GM18508 (cell line): ENCODE data around the gene ZNF561.
"Not testable (repeated sequence)": the region's sequence is repeated elsewhere in the genome, so short reads cannot be mapped to it uniquely, and the experiment has no call there.

Experiments
- ATAC-seq: cut with Tn5 transposase; IDR thresholded peaks from one replicate; pipeline ENCODE4 v1.9.1; 2021; ENCODE audit warnings: moderate number of reproducible peaks; ENCODE audit not compliant: insufficient read depth, unreplicated experiment

ZNF561 gene

DNA sequence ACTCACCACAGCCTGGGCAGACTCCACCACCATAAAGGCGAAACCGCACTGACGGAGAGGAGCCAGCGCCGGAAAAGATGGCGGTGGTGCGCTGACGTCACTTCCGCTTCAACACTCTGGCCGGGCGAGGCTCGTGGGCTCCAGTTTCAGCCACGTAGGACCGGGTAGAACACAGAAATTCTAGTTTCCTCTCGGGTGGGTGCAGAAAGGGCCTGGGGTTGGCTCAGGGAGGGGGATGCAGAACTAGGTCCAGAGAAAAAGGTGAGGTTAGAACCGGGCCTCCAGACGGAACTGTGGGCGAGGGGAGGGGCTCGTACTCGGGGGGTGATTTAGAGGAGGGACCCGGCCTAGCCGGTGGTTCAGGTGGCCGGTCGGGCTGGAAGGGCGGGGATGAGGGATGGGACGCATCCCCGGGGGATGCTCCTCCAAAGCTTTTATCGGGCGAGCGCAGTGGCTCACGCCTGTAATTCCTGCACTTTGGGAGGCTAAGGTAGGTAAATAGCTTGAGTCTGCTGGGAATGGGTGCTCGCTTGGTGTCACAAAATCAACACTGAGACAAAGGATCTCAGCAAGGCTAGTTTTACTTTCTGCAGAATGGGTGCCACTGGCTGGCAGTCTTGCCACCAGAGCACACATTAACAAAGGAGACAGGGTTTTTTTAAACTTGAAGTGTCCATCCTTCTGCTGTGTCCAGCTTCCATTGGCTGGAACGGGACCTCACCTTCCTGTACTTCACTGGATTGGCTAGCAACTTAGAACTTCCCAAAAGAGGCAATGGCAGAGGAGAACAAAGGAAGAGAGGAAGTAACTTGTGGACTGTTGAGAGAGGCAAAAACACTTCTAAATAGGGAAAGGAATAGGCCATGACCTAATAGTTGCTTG, at the start of gene ZNF561:
Gene ZNF561, minus strand, starts transcription at position 77 of the 882 bp plus-strand sequence. CDS start 1,776 bp downstream, outside the sequence.
- ATAC-seq, result no peak

DNA sequence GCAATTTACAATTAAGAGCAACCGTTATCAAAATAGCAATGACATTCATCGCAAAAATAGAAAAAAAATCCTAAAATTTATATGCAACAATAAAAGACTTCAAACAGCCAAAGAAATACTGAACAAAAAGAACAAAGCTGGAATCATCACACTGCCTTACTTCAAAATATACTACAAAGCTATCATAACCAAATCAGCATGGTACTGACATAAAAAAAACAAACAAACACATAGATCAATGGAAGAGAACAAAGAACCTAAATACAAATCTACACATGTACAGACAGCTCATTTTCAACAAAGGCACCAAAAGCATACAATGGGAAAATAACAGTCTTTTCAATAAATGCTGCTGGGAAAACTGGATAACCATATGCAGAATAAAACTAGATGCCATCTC, 47.5 kb upstream of the ZNF561 start:
- no peak for ATAC-seq

DNA sequence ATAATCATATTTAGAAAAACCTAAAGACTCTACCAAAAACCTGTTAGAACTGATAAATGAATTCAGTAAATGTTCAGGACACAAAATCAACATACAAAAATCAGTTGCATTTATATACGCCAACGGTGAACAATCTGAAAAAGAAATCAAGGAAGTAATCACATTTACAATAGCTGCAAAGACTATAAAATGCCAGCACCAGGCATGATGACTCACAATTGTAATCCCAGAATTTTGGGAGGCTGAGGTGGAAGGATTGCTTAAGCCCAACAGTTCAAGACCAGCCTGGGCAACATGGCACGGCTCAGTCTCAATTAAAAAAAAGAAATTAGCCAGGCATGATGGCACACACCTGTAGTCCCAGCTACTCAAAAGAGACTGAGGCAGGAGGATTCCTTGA, 46.9 kb upstream of the ZNF561 start:
- ATAC-seq, result no peak

DNA sequence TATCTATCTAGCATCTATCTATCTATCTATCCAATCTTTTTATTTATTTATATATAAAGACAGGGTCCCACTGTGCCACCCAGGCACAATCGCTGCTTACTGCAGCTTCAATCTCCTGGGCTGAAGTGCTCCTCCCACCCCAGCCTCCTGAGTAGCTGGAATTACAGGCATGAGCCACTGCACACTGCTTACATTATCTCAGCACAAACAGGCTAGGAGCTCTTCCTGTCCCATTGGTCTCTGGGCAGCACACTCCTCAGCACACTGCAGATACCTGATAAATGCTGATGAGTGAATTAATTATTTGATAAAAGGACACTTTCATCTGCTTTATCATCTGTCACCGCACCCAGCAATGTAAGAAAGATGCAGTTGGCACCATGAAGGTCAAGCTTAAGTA, 37.7 kb upstream of the ZNF561 start:
- no peak for ATAC-seq

DNA sequence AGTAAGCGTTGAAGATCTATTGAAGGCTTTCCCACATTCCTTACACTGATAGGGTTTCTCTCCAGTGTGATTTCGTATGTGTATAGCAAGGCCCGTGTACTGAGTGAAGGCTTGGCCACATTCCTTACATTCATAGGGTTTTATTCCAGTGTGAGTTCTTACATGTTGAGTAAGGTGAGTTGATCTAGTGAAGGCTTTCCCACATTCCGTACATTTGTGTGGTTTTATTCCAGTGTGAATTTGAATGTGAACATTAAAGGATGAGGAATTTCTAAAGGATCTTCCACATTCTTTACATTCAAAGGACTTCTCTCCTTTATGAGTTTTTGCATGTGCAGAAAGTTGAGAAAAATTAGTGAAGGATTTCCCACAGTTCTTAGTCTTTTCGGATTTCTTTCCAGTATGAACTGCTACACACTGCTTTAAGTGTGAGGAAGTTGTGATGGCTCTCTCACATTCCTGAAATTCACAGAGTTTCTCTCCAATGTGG, 32.1 kb upstream of the ZNF561 start:
- ATAC-seq, result not testable (repeated sequence)

DNA sequence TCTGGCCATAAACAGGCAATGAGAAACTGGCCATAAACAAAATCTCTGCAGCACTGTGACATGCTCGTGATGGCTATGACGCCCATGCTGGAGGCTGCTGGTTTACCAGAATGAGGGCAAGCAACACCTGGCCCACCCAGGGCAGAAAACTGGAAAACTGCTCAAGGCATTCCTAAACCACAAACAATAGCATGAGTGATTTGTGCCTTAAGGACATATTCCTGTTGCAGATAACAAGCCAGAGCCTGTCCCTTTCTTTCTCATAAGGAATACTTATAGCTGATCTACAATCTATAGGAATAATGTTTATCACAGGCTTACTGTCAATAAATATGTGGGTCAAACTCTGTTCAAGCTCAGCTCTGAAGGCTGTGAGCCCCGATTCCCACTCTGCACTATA, 30.4 kb upstream of the ZNF561 start:
- not testable (repeated sequence) for ATAC-seq

DNA sequence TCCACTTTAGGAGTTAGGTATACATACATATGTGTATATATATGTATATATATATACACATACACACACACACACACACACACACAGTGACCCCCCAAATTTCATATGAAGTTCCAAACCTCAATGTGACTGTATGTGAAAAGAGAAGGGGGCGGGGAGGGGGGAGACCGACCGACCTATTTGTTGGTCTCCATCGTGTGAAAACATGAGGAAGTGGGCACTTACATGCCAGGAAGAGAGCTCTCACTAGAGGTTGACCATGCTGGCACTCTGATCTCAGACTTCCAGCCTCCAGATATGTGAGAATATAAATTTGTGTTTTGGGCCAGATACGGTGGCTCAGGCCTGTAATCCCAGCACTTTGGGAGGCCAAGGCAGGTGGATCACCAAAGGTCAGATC, 29.3 kb upstream of the ZNF561 start:
- no peak for ATAC-seq

DNA sequence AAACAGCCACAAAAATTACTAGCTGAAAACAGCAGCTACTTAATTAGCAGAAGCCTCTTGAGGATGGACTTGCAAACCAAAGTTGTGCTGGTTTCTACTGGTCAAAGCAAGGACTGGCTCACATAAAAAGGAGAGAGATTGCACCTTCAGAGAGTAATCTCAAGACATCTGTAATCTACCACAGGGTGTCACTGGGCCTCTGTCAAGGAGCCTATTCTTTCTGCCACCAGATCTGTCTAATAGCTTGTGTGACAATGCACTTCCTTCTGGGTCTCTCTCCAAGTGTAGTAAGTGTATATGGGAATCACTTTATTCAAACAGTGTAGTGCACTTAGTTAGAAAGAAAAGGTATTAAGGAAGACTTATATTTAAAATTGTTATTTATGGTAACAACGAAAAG, 24.4 kb upstream of the ZNF561 start:
- no peak for ATAC-seq

DNA sequence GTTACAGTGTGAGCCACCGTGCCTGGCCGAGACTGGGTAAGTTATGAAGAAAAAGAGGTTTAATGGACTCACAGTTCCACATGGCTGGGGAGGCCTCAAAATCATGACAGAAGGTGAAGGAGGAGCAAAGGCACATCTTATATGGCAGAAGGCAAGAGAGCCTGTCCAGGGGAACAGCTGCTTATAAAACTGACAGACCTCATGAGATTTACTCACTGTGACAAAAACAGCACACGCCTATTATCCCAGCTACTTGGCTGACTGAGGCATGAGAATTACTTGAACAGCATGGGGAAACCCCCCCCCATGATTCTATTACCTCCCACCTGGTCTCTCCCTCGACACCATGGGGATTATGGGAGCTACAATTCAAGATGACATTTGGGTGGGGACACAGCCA, 23.4 kb upstream of the ZNF561 start:
- no peak for ATAC-seq

DNA sequence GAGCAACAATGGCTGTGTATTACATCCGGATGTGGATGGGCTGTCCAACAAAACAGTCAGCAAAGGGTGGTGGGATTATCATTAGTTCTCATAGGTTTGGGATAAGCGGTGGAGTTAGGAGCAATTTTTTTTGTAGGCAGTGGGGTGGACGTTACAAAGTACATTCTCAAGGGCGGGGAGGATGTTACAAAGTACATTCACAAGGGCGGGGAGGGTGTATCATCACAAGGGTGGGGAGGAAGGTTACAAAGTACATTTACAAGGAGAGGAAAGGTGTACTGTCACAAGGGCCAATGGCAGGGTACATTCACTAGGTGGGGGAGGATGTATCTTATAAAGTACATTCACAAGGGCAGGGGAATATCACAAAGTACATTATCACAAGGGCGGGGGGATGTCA, 20.8 kb upstream of the ZNF561 start:
- ATAC-seq, result no peak

DNA sequence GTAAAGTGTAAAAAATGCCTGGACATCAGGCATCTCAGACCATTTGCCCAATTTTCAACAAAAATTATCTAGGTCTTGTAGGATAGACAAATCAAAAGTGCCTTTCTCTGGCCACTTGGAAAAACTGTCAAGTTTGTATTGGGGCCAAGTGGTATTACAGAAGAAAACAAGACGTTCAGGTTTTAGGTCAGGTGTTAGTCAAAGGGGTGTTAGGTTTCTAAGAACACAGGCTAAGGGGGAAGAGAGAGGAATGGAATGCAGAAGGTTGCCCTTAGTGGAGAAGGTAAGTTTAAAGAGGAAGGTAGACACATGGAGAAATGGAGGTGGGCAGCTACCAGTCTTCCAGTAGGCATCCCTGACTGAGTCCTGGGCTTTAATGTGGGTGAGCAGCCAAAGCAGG, 19.9 kb upstream of the ZNF561 start:
- no peak for ATAC-seq

DNA sequence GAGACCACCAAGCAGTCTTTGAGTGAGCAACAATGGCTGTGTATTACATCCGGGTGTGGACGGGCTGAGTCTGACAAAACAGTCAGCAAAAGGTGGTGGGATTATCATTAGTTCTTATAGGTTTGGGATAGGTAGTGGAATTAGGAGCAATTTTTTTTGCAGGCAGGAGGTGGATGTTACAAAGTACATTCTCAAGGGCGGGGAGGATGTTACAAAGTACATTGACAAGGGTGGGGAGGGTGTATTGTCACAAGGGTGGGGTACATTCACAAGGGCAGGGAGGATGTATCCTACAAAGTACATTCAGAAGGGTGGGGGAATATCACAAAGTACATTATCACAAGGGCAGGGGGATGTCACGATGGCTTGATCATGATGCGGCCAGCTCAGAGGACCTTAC, 15.0 kb upstream of the ZNF561 start:
- no peak for ATAC-seq

DNA sequence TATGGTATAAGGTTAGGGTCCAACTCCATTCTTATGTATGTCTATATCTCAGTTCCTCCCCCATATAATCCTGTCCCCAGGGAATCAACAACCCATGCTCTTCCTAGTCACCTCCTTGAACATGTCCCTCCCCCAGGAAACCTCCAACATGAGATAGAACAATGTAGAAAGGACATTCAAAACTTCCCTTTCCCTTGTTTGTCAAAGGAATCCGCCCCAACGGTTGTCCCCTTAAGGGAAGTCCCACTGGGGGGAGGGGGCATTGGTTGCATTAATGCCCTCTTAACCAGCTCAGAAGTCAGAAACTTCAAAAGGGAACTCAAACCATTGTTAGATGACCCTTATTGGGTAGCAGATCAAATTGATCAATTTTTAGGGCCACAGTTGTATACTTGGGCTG, 6.8 kb upstream of the ZNF561 start:
- no peak for ATAC-seq

DNA sequence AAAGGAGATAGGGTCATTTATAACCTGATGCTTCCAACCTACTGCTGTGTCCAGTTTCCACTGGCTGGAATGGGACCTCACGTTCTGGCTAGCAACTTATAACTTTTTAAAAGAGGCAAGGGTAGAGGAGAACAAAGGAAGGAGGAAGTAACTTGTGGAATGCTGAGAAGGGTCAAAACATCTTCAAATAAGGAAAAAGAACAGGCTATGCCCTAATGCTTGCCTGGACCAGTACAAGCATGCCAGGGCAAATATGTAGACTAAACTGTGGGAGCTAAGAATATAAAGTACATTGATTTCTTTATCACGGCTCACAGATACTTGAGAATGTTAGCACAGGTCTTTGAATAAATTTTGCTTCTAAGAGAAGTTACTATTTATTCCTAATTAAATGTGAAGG, 1.5 kb upstream of the ZNF561 start:
- ATAC-seq, result no peak

DNA sequence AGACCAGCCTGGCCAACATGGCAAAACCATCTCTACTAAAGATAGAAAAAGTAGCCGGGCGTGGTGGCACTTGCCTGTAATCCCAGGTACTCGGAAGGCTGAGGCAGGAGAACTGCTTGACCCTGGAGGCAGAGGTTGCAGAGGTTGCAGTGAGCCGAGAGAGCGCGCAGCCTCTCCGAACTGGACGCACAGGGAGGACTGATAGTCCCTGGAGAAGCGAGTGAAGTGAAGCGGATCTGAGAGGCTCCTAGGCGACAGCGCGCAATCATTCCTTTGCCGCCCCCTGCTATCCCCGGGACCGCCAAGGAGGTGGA, 233 bp downstream of the ZNF561 start:
- ATAC-seq, result no peak

DNA sequence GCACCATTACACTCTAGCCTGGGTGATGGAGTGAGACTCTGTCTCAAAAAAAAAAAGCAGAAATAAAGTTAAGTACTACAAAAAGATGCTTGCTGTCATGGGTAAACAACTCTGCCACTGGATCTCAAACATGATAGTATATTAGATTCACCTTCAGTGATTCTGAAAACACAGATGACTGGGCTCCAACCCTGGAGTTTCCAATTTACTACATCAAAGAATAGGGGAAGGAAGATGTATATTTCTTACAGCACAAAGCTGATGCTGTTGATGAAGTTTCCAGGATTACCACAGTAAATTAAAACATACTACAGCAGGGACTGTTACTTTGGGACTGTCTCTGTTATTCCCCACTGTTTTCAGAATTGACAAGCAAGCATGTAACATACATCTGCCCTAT, 5.2 kb downstream of the ZNF561 start:
- no peak for ATAC-seq

DNA sequence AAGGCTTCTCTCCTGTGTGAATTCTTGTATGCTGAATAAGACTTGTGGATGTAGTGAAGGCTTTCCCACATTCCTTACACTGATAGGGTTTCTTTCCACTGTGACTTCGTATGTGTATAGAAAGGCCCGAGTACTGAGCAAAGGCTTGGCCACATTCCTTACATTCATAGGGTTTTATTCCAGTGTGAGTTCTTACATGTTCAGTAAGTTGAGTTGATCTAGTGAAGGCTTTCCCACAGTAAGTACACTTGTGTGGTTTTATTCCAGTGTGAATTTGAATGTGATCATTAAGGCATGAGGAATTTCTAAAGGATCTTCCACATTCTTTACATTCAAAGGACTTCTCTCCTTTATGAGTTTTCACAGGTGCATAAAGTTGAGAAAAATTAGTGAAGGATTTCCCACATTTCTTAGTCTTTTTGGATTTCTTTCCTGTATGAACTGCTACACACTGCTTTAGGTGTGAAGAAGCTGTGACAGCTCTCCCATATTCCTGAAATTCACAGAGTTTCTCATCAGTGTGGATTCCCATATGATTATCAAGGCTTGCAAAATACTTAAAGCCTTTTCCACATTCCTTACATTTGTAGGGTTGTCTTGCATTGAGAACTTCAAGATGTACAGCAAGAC, 10.4 kb downstream of the ZNF561 start:
- ATAC-seq, result no peak

DNA sequence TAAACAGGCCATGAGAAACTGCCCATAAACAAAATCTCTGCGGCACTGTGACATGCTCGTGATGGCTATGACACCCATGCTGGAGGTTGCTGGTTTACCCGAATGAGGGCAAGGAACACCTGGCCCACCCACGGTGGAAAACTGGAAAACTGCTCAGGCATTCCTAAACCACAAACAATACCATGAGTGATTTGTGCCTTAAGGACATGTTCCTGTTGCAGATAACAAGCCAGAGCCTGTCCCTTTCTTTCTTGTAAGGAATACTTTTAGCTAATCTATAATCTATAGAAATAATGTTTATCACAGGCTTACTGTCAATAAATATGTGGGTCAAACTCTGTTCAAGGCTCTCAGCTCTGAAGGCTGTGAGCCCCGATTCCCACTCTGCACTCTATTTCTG, 12.1 kb downstream of the ZNF561 start:
- no peak for ATAC-seq

DNA sequence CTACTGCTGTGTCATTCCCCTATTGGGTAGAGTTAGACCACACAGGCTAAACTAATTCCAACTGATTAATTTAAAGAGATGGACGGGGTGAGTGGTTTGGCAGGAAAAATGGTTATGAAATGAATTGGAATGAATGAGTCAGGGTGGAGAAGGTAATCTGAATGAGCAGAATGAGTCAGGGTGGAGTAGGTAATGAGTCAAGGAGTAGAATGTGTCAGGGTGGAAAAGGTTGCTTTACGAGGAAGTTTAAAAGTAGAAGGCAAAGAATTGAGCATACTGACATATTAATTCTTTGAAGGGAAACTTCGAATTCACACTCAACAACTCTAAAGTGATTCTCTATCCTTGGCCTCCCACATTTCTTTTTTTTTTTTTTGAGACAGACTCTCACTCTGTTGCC, 24.0 kb downstream of the ZNF561 start:
- no peak for ATAC-seq

DNA sequence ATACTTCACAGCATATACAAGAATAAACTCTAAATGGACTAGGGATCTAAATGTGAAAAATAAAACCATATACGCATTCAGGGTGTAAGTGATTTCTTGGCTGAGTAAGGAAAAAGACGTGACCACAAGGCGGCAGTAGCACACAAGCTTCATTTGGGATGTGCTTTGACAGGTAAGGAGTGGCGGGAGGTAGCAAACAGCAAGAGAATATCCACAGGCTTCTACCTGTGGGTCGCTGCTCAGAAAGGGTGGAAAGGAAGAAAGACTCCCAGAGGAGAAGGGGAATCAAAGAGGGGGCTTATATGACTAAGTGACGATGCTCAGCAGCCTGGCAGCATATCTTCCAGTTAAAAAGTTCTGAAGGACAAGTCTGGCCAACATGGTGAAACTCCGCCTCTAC, 34.3 kb downstream of the ZNF561 start:
- no peak for ATAC-seq

DNA sequence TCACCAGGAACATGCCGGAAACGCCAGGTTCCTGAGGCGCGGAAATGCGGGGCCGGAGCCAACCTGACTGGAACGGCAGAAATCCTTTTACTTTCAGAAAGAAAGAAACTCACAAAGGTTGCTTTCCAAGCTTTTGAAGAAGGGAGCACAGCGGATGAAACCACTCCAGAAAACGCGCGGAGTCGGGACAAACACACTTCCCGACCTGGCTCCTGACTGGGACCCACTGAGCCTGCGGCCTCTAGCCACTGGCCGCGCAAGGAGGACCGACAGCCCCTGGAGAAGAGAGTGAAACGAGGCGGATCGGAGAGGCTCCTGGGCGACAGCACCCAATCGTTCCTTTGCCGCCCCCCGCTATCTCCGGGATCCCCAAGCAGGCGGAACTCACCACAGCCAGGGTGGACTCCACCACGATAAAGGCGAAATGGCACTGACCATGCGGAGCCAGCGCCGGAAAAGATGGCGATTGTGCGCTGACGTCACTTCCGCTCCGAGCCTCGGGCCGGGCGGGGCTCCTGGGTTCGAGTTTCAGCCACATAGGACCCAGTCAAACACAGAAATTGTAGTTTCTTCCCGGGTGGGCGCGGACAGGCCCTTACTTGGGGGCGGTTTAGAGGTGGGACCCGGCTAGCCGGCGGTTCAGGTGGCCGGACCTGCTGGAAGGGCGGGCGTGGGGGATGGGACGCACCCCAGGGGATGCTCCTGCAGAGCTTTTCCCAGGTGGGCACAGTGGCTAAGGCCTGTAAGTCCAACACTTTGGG, 36.8 kb downstream of the ZNF561 start, which contains the start of gene ZNF121:
Gene ZNF121, minus strand, starts transcription at position 432 of the 761 bp plus-strand sequence. CDS start 16,407 bp downstream, outside the sequence.
- ATAC-seq, result peak; percentile 63
